GM19467 (cell line): ENCODE data around the gene NOC2L.
"Not testable (repeated sequence)": the region's sequence is repeated elsewhere in the genome, so short reads cannot be mapped to it uniquely, and the experiment has no call there.

Experiments
- ATAC-seq: cut with Tn5 transposase; IDR thresholded peaks from one replicate; pipeline ENCODE4 v1.9.1; 2021; ENCODE audit warnings: mild to moderate bottlenecking, moderate library complexity; ENCODE audit not compliant: unreplicated experiment

Gene NOC2L

GRCh38 chr1:963746-964525 lies 4.9 kb upstream of the NOC2L start:
- no peak for ATAC-seq

- no peak for ATAC-seq
Observed at GRCh38 chr1:963301-963651, 4.2 kb upstream of the NOC2L start.

DNA sequence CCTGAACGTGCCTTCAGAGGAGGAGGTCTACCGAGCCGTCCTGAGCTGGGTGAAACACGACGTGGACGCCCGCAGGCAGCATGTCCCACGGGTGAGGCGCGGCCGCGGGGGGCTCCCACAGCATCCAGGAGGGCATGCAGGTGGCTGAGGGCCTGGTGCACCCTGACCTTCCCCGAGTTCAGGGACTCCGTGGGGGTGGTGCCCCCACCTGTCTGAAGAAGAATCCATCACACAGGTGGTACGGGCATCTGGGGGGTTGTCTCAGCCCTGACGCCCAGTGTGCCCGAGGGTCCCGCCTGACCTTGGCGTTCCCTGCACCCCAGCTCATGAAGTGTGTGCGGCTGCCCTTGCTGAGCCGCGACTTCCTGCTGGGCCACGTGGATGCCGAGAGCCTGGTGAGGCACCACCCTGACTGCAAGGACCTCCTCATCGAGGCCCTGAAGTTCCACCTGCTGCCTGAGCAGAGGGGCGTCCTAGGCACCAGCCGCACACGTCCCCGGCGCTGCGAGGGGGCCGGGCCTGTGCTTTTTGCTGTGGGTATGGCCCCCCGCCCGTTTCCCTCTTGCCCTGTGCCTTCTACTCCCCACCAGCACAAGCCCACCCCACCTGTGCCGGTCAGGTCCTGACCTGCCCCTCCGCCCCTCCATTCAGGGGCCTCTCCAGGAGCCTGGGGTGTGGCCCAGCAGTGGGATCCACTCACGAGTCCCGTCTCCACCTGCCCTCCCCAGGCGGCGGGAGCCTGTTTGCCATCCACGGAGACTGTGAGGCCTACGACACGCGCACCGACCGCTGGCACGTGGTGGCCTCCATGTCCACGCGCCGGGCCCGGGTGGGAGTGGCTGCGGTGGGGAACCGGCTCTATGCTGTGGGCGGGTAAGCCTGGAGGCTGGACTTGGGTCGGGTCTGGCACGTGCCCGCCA lies 3.6 kb upstream of the NOC2L start:
- no peak for ATAC-seq

- ATAC-seq, result no peak
Observed at GRCh38 chr1:961132-961669, 2.1 kb upstream of the NOC2L start.

- ATAC-seq, result no peak
Observed at GRCh38 chr1:960363-961131, 1.5 kb upstream of the NOC2L start, which contains the start of gene KLHL17. Gene KLHL17, plus strand, starts transcription at chr1:960584. Its CDS starts 110 bp downstream, at chr1:960694.

- no peak for ATAC-seq
Observed at GRCh38 chr1:959731-960362, 791 bp upstream of the NOC2L start.

- no peak for ATAC-seq
Observed at GRCh38 chr1:956636-957035, 2.4 kb downstream of the NOC2L start.

DNA sequence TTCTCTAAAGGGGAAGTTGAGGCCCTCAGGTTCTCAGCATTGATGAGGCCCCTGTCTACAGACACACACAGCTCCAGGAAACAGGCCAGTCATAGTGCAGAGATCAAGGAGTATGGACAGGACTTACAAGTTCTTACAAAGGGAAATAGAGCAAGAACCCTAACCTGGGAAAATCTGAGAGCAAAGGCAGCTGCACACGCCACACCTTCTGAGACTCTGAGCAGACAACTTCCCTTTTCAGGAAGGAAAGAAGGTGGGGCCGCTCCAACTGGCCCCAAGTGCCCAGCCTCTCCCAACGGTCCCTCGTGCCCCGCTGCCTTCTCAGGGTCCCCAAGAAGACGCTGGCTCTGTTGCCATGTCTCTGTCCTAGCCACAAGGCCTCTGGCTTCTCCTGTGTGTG lies 3.6 kb downstream of the NOC2L start:
- ATAC-seq, result no peak

DNA sequence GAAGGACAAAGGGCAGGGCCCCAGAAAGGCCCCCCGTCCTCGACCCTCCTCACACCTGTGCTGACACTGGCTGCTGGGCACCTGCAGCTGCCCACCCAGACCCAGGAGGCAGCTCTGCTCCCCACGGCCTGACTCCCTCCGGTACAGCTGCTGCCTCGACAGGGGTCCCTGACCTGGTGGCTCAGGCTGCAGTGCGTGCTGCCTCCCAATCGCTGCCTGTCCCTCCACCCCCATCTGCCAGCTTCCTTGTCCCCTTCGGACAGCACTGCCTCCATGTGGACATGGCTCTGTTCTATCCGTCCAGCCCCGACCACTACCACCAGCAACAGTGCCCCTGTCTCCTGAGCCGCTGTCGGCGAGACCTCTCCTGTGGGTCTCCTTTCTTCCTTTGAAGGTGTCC lies 4.1 kb downstream of the NOC2L start:
- no peak for ATAC-seq

DNA sequence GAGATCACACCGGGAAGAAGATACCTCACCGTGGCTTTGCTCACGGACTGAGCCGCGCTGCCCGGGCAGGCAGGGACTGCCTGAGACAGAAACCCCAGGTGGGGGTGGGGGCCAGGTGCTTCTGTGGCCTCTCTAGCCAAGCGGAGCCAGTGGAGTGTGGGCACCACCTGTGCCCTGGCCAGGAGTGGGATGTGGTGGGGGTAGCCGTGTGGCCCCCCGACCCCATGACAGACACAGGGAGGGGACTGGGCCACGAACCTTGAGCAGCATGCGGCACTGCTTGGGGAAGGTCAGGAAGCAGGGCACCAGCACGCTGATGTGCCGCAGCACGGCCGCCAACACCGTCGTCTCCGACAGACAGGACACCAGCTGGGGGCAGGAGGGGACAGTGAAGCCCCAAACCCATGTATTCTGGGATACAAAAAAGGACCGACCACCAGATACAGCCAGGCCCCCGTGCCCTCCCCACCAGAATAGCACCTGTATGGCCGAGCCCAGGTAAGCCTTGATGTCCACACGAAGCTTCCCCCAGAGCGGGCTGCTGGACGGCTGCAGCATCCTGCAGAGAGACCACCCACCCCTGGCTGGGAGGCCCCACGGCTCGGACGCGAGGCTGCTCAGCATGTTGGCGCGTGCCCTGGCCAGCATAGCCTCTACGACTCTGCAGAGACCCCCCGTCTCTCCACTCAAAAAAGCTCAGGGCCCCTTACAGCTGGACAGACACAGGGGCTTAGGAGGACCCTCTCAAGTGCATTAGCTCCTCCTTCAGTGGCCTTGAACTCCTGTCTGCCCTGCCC lies 5.3 kb downstream of the NOC2L start:
- no peak for ATAC-seq

DNA sequence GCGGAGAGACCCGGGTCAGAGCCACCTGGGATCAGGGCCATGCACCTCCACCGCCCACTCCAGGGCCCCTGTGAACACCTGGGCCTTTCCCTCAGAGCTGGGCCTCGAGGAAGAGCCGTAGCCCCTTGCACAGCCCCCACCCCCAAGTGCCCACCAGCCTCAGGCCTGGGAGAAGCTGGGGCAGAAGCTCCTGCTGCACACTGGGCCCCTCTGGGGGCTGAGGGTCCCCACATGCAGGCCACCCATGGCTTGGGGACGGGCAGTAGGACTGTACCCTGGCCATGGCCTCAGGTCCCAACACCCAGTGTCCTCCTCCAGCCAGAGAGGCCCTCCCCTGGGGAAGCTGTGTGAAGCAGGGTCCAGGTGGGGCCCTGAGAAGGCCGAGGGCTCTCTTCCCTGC lies 6.5 kb downstream of the NOC2L start:
- no peak for ATAC-seq

DNA sequence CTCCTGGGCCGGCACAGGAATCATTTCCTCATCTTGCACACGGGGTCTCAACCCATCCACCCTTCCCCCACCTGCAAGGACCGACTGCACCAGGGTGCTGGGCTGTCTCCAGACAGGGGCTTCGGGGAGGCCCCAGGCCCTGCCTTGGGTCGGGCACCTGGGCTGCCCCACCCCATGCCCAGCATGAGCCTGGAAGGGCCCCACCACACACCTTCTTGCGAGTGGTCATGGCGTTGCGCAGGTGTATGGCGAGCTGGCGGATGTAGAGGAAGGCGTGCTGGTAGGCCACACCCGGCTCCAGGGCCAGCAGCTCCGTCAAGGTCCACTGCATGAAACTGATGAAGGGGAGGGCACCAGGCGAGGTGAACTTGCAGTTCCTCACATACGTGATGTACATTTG lies 6.9 kb downstream of the NOC2L start:
- no peak for ATAC-seq

DNA sequence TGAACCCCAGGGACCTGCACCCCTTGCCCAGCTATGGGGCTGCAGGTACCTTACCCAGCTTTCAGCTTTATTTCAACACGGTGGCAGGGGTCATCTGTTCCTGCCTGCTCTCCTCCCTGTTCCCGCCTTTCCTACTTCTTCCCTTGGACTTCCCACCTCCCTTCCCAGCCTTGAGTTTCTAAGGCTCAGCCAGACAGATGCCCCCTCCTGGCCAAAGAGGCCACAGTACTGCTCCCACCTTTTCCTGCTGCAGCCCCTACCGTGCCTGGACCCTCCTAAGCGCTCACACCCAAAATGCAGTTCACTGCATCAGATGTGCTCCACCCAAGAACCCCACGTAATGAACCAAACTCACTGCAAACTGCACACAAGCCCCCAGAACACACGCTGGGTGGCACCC lies 7.7 kb downstream of the NOC2L start:
- no peak for ATAC-seq

DNA sequence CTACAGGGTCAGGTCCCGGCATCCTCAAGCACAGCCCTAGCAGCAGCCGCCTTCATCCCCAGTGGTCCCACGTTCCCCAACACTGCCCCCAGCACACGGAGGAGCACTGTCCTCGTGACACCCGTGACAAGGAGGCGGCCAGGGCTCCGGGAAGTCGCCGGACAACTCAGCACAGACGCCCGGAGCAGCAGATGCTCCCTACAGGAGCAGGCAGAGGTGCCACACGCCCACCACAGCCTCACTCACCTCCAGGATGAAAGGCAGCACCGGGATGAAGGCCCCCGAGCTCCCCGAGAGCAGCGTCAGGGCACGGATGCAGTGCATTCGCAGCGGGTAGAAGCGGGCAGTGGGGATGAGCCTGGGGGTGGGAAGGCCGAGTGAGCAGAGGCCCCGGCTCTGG lies 8.2 kb downstream of the NOC2L start:
- ATAC-seq, result no peak

DNA sequence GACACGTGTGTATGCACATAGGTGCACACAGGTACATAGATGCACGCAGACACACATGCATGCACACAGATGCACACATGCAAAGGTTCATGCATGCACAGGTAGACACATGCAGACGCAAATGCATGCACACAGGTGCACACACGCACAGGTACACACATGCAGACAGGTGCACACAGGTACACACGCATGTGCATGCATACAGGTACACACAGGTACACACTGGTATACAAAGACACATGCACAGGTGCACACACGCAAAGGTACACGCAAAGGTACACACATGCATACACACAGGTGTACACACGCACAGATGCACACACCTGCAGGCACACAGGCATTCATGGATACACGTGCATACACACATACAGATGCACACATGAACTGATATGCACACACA lies 8.8 kb downstream of the NOC2L start:
- no peak for ATAC-seq

- ATAC-seq, result no peak
Observed at GRCh38 chr1:947958-948357, 11.1 kb downstream of the NOC2L start.

DNA sequence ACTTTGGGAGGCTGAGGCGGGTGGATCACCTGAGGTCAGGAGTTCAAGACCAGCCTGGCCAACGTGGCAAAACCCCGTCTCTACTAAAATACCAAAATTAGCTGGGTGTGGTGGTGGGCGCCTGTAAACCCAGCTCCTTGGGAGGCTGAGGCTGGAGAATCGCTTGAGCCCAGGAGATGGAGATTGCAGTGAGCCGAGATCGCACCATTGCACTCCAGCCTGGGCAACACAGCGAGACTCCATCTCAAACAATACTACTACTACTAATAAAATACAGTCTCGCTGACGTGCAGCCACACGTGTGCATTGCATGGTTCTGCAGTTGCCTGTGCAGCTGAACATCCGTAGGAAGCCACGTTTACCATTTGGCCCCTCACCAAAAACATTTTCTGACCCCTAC lies 12.2 kb downstream of the NOC2L start:
- ATAC-seq, result not testable (repeated sequence)

GRCh38 chr1:945688-946556 lies 13.1 kb downstream of the NOC2L start:
- no peak for ATAC-seq
